Spinal cord (tissue), 10 donors: ENCODE results near the gene TYROBP. TPM values are rescaled to one million over a fixed set of nuclear protein-coding genes. Genes with fewer than 3 reads are reported as not detected.

Experiments
- DNase-seq, 6 donors: peaks; one replicate each; pipeline versions ENCODE4 v3.0.0 to v3.0.0-alpha.2; 2013 to 2015; ENCODE audit warnings: low spot score in 6 of 6, low read depth in 4 of 6
- H3K27ac ChIP-seq: one replicate; pipeline ENCODE4 v1.5.1; 2013; ENCODE audit warnings: low read depth, low read length, control low read depth
- H3K27me3 ChIP-seq: one replicate; pipeline ENCODE4 v1.6.1; 2013; ENCODE audit warnings: low read length; ENCODE audit not compliant: control insufficient read depth, insufficient read depth
- H3K36me3 ChIP-seq: one replicate; pipeline ENCODE4 v1.6.1; 2013; ENCODE audit warnings: low read length; ENCODE audit not compliant: control insufficient read depth, insufficient read depth
- H3K4me1 ChIP-seq: one replicate; pipeline ENCODE4 v1.6.1; 2013; ENCODE audit warnings: low read length; ENCODE audit not compliant: control insufficient read depth, insufficient read depth
- H3K4me3 ChIP-seq: one replicate; pipeline ENCODE4 v1.5.1; 2013; ENCODE audit warnings: low read depth, low read length, control low read depth
- H3K9me3 ChIP-seq: one replicate; pipeline ENCODE4 v1.6.1; 2013; ENCODE audit warnings: low read length; ENCODE audit not compliant: control insufficient read depth, insufficient read depth
- WGBS: methylation state at CpG from one replicate; pipeline ENCODE4 v1.1.5; 2013; ENCODE audit warnings: missing lambda C conversion rate; ENCODE audit not compliant: insufficient coverage; 5-methylcytosine and 5-hydroxymethylcytosine counted together
- polyA plus RNA-seq, 2 donors: library from polyadenylated mRNA; unstranded; fragments of 120-200 nt; gene quantifications; one replicate each; pipeline ENCODE4 v1.2.1, GENCODE V29; 2013; ENCODE audit not compliant: insufficient read length in 2 of 2
- total RNA-seq, 2 donors: library from RNA; depleted of rRNA in 1 of 2; stranded (reverse); fragments of 120-200 nt in 1 of 2; fragments of >200 nt in 1 of 2; gene quantifications; one replicate each; pipeline versions ENCODE4 v1.2.3 to v1.2.4, GENCODE V29; 2013 to 2014
- donor health status: healthy.

The TYROBP gene
- total and polyA plus RNA-seq, 4 donors: 14.1 to 34.1 (median 29.1) TPM

DNA sequence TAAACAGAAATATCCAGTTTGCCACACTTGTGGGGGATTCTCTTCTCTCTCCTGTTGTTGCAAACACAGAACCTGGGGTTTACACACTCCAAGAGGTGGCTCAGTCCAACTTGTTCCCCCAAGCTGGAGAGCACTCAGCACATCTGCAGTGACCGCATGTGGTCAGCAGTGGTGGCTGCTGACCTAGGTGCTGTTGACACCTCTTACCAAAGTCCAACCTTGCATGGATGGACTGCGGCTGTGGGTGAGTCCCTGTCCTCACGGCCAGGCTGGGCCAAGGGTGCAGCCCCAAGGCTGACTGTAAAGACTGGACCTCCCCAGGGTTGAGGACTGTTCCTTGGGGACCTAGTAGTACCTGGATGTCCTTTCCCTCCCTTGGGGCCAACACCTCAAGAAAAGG is 34.1 kb upstream of the TYROBP start:
- Histone ChIP-seq H3K36me3 (peaks cover 71% of the 10 kb centered on the region), H3K27me3 (no peaks in the 10 kb centered on the region)
- WGBS: 100% methylated on average over 3 of the region's 3 CpGs

DNA sequence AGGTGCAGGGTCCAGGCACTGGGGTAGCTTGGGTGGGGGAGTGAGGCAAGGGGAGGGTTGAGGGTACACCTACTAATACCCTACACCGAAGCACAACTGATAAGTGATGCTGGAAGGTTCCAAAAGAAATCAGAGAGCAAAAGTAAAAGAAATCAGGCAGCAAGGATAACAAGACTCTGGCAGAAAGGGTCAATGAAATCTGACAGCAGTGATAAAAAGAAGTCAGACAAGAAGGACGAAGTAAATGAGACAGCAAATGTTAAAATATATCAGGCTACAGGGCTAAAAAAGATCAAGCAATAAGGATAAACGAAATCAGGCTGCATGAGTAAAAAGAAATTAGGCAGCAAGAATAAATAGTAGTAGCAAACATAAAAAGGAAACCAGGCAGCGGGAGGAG is 32.7 kb upstream of the TYROBP start:
- peaks cover 57% of the 10 kb centered on the region for H3K36me3 ChIP-seq
- no peak overlapping the region for H3K27ac ChIP-seq
- no peak overlapping the region for H3K4me3 ChIP-seq

More for the DNA sequence above, 34.1 kb upstream of the TYROBP start:
- no peak overlapping the region for H3K27ac ChIP-seq
- no peak overlapping the region for H3K4me3 ChIP-seq
- no peaks in the 10 kb centered on the region for H3K9me3 ChIP-seq
- H3K4me1 ChIP-seq: peaks cover 21% of the 10 kb centered on the region
- no peak for DNase-seq

GRCh38 chr19:35940078-35940775 is 32.1 kb upstream of the TYROBP start:
- Histone ChIP-seq H3K27ac (no peak overlapping the region), H3K36me3 (peaks cover 51% of the 10 kb centered on the region), H3K27me3 (no peaks in the 10 kb centered on the region), H3K9me3 (no peaks in the 10 kb centered on the region), H3K4me1 (peaks cover 35% of the 10 kb centered on the region), H3K4me3 (no peak overlapping the region)
- 93% methylated on average over 49 of the region's 51 CpGs for WGBS
- no peak for DNase-seq

More for the DNA sequence above, 32.7 kb upstream of the TYROBP start:
- H3K27me3 ChIP-seq: no peaks in the 10 kb centered on the region
- no peak for DNase-seq
- H3K4me1 ChIP-seq: peaks cover 29% of the 10 kb centered on the region
- H3K9me3 ChIP-seq: no peaks in the 10 kb centered on the region
- 82% methylated on average over 3 of the region's 4 CpGs for WGBS

DNA sequence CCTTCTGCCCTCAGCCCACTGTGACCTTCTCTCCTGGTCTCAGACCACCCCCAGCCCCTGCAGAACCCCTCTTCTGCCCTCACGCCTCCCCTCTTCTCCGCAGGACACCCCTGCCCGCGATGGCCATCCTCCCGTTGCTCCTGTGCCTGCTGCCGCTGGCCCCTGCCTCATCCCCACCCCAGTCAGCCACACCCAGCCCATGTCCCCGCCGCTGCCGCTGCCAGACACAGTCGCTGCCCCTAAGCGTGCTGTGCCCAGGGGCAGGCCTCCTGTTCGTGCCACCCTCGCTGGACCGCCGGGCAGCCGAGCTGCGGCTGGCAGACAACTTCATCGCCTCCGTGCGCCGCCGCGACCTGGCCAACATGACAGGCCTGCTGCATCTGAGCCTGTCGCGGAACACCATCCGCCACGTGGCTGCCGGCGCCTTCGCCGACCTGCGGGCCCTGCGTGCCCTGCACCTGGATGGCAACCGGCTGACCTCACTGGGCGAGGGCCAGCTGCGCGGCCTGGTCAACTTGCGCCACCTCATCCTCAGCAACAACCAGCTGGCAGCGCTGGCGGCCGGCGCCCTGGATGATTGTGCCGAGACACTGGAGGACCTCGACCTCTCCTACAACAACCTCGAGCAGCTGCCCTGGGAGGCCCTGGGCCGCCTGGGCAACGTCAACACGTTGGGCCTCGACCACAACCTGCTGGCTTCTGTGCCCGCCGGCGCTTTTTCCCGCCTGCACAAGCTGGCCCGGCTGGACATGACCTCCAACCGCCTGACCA is 31.4 kb upstream of the TYROBP start:
- Histone ChIP-seq H3K27ac (no peak overlapping the region), H3K27me3 (no peaks in the 10 kb centered on the region), H3K4me1 (peaks cover 39% of the 10 kb centered on the region), H3K9me3 (no peaks in the 10 kb centered on the region), H3K4me3 (no peak overlapping the region), H3K36me3 (peaks cover 44% of the 10 kb centered on the region)
- 92% methylated on average over 54 of the region's 55 CpGs for WGBS
- no peak for DNase-seq

DNA sequence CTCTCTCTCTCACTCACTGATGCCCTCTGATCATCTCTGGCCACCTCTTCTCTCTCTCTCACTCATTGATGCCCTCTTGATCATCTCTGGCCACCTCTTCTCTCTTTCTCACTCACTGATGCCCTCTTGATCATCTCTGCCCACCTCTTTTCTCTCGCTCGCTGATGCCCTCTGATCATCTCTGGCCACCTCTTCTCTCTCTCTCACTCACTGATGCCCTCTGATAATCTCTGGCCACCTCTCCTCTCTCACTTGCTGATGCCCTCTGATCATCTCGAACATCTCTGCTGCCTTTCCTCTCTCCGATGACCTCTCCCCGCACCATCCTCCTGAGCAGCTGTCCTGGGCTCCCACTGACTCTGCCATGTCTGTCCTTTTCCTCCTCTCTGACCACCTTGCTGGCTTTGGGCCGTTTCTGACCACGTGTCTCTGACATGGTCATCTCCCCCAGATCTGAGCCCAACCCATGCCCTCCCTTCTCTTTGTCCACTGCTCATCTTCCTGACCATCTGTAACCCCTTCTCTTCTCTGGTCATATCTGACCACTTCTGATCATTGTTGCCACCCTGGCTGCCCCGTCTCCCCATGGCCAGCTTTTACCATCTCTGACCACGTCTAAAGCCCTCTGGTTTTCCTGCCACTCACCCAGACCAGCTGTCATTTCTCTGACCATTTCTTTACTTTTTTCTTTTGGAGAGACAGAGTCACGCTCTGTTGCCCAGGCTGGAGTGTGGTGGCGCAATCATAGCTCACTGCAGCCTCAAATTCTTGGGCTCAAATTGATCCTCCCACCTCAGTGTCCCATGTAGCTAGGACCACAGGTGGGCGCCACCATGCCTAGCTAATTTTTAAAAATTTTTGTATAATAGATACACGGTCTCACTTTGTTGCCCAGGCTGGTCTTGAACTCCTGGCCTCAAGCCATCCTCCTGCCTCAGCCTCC is 30.5 kb upstream of the TYROBP start:
- no peaks in the 10 kb centered on the region for H3K9me3 ChIP-seq
- DNase-seq: no peak
- peaks cover 34% of the 10 kb centered on the region for H3K36me3 ChIP-seq
- peaks cover 35% of the 10 kb centered on the region for H3K4me1 ChIP-seq
- H3K4me3 ChIP-seq: peak overlapping the region; percentile 45
- no peak overlapping the region for H3K27ac ChIP-seq
- H3K27me3 ChIP-seq: no peaks in the 10 kb centered on the region
- WGBS: 90% methylated on average over 11 of the region's 13 CpGs

DNA sequence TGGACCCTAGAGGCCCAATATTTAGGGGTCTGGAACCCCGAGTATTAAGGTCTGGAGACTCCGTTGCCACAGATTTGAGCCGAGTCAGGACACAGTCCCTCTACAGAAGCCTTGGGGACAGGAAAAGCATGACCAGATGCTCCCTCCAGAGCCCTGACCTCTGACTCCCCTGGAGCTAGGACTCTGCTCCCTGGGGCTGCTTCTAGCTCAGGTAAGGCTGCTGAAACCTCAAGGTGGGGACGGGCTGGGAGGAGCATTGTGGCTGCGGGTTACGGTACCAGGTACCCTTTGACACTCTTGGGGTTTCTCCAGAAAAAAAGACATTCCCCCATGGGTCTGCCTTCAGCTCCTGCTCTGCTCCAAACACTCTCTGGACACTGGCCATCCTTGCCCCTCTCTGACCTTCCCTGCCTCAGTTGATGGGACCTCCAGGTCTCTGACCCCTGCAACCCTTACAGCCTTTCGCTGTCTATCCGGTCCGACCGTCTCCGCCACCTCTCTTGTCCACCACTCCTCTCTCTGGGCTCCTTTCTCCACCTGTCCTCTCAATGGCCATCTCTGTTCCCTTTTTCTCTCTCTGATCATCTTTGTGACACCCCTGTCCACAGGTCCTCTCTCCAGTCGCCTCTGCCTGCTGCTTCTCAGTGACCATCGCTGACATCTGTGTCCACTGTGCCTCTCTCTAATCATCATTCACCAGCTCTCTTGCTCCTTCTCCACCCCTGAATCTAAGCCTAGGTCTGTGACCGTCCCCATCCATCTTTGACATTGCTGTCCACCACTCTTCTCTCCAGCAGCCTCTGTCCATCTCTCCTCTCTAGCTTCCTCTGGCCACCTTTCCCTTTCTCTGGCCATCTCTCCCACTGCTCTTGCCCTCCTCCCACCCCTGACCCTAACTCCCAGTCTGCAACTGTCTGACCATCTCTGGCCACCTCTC is 29.5 kb upstream of the TYROBP start:
- H3K4me1 ChIP-seq: peaks cover 35% of the 10 kb centered on the region
- DNase-seq: no peak
- H3K27me3 ChIP-seq: no peaks in the 10 kb centered on the region
- peak overlapping the region; percentile 45 for H3K4me3 ChIP-seq
- 61% methylated on average over 14 of the region's 14 CpGs for WGBS
- no peak overlapping the region for H3K27ac ChIP-seq
- H3K36me3 ChIP-seq: peaks cover 33% of the 10 kb centered on the region
- no peaks in the 10 kb centered on the region for H3K9me3 ChIP-seq

DNA sequence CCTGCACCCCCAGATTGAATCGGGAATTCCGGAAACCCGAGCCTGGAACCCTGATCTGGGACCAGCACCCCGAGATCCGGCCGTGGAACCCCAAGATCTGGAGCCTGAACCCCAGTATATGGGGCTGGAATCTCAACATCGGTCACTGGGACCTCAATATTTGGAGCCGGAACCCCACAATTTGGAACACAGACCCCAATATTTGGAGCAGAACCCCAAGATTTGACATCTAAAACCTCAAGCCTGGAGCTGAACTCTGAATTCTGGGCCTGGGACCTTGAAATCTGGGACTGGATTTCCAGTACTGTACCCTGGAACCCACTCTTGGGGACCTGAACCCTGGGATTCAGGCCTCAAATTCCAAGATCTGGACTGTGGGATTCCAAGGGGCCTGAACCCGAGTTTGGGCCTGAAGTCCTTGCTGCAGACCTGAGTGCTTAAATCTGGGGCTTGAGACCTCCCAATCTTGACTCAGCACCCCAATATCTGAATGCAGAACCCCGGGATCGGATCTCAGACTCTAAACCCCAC is 28.7 kb upstream of the TYROBP start:
- DNase-seq: peak in 2 of 6 donors; percentile 18 to 22
- peaks cover 36% of the 10 kb centered on the region for H3K4me1 ChIP-seq
- 35% methylated on average over 11 of the region's 11 CpGs for WGBS
- H3K36me3 ChIP-seq: peaks cover 27% of the 10 kb centered on the region
- H3K4me3 ChIP-seq: peak overlapping the region; percentile 45
- no peak overlapping the region for H3K27ac ChIP-seq
- H3K27me3 ChIP-seq: no peaks in the 10 kb centered on the region
- no peaks in the 10 kb centered on the region for H3K9me3 ChIP-seq

DNA sequence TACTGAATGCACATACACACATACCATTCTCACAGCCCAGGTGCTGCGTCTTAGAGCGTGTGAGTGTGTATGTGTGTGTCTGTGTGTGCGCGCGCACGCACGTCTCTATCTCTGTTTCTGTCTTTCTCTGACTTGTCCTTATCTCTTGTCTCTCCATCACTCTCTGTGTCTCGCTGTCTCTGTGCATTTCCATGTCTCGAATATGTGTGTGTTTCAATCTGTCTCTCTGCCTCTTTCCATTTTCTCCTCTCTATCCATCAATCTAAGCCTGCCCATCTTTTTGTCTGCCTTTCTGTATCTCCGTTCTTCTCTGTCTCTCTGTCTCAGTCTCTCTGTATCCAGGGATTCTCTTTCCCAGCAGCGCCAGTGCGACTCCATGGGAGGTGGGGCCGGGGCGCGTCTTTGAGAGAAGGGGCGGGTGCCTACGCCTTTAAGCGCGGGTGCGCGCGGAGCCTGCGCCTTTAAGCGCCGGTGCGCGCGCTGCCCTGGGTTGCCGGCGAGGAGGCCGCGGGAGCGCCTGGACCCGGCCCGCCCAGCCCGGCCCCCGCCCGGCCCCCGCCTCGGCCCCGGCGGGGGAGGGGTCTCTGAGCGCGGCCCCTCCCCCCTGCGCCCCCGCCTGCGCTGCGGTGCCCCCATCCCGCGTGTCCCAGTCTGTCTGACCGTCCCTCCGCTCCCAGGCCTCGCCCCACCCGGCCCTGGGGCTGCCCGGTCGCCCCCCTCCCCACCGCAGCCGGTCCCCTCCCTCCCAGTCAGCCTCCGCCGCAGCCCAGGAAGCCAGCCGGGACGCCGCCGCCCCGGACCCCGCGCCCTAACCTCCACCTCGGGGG is 28.0 kb upstream of the TYROBP start, which contains the start of gene LRFN3:
LRFN3 (plus strand) TSS at position 464 of the 827 bp plus-strand sequence. CDS start 3,052 bp downstream, outside the sequence.
- H3K4me1 ChIP-seq: peaks cover 39% of the 10 kb centered on the region
- H3K9me3 ChIP-seq: no peaks in the 10 kb centered on the region
- peaks cover 23% of the 10 kb centered on the region for H3K36me3 ChIP-seq
- DNase-seq: peak; percentile 59 to 96 (median 75)
- H3K27ac ChIP-seq: peak within 1 kb of the TSS; percentile 71
- H3K27me3 ChIP-seq: no peaks in the 10 kb centered on the region
- peak within 1 kb of the TSS; percentile 78 for H3K4me3 ChIP-seq
- 1% methylated on average over 49 of the region's 68 CpGs for WGBS
